GM18505 (cell line): Measurements from ENCODE around the gene EXOC3L1.
A peak's percentile ranks its signal among the peaks of the same experiment; 100 is the strongest.

ENCODE experiments used
- ATAC-seq: cut with Tn5 transposase; IDR thresholded peaks from one replicate; pipeline ENCODE4 v1.9.1; 2021; ENCODE audit not compliant: unreplicated experiment
- POLR2A ChIP-seq: IDR thresholded peaks from 4 replicates; pipeline ENCODE4 v1.6.1; 2011; ENCODE audit warnings: borderline replicate concordance; ENCODE audit not compliant: insufficient read depth, insufficient read length; ENCODE audit errors: extremely low read depth

EXOC3L1 gene

DNA sequence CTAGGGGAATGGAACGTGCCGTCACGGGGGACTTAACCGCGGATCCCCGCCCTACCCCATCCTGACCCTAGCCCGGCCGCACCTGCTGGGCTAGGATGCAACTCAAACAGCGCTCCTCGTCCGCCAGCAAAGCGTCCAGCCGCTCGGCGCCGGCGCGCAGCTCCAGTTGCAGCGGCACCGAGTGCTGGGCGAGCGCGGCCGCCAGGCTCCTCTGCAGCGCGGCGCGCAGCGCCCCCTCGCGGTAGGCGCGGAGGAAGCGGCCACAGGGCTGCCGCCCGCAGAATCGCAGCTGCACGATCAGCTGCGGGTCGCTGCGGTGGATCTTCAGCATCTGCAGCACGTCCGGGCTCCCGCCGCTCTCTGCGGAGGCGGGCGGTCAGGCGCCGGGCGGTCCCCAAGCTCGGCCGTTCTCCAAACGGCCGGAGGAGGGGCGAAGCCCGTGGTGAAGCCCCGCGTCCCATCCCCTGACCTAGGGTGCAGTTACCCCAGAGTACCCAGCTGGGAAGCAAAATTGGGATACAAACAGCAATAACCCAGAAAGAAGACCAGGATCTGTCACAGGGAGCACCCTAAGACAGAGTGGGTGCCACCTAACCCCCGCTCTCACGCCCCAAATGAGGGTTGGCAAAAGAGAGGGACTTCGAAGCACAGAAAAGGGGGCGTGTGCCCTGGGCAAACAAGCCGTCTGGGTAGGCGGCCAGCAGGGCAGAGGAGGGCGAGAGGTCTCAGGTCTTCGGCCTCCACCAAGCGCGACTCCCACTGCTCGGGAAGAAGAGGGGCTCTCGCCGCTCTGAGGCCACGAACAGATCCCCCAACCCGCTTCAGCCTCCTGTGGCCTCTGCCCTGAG is 34.4 kb downstream of the EXOC3L1 start:
- no peak for TF ChIP-seq POLR2A
- ATAC-seq: peak; percentile 23

DNA sequence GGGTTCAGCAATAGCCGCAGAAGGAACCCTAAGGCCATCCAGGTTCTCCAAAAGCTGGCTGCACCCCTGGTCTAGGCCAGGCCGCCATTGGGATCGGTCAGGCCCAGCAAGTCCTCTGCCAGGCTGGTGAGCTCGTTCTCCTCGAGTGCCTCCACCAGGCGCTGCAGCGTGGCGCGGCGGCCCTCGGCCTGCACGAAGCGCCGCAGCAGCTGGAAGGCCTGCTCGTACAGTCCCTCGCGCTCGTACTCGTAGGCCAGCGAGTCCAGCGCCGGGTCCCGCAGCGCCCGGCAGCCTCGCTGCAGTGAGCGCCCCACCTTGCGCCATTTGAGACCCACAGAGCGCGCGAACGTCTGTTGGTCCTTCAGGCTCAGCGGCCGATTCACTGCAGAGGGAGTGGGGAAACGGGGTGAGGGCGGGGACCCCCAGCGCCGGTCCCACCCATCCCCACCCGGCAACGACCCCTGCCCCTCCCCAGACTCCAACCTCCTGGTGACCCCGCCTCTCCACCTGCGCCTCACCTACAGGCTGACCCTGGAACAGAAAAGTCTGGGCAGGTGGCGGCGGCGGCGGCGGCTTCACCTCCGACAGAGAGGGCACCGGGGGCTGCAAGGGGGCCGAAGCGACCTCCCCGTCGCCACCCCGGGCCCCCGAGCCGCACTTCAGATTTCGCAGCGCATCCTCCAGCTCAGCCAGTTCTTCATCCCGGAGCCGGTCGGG is 35.2 kb downstream of the EXOC3L1 start:
- no peak for TF ChIP-seq POLR2A
- no peak for ATAC-seq

DNA sequence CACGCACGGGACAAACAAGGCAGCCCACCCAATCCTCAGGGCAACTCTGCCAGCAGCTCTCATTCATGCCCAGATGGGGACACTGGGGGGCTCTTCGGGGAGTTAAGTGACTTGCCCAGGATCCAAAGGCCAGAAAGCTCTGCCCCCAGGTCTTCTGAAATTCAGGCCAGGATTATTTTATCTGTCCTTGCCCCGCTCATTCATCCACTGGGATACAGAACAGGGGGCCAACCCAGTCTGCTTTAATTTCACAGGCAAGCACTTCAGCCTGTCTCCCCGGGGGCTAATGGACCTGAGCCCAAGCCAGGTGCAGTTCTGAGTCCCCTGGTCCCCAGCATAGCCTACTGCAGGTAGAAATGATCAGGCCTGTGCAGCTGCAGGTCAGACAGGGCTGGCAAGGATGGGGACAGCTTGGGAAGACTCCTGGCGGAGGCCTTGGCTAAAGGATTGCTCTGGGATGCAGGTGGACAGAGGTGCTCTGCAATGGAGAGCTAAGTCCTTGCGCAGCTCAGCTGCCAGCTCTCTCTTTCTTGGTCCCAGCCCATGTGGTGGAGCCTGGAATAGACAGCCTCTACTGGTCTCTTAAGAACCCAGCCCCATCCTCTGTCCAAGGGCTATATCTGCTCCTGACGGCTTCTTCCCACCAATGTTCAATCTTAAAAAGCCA is 38.4 kb downstream of the EXOC3L1 start:
- ATAC-seq: no peak
- no peak for TF ChIP-seq POLR2A

DNA sequence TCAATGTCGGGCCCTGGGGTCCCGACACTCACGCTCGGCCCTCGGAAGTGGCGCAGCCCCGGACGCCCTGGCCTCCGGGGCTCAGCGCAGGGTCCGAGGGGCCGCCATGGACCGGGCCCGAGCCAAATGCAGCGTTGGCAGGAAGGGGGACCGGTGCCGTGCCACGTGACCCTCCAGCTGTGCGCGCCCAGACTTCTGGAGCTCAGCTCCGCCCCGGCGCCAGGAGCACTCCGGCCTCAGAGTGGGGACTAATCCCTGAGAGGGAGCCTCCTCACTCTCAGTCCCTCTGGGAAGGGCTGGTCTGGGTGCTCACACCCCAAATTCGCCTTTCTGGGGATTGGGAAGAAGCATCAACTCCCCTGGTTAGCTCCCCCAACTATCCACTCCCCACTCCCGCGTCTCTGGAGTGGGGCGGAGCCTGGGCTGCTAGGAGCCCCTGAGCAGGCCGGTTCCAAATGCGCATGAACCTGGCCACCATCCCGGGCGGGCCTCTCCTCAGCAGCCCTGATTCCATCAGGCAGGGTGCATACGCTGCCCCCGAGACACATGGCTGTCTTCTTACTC is 39.0 kb downstream of the EXOC3L1 start, which contains the start of gene B3GNT9:
Gene B3GNT9, minus strand, starts transcription at position 166 of the 564 bp plus-strand sequence. CDS start 513 bp downstream, outside the sequence.
- no peak for TF ChIP-seq POLR2A

DNA sequence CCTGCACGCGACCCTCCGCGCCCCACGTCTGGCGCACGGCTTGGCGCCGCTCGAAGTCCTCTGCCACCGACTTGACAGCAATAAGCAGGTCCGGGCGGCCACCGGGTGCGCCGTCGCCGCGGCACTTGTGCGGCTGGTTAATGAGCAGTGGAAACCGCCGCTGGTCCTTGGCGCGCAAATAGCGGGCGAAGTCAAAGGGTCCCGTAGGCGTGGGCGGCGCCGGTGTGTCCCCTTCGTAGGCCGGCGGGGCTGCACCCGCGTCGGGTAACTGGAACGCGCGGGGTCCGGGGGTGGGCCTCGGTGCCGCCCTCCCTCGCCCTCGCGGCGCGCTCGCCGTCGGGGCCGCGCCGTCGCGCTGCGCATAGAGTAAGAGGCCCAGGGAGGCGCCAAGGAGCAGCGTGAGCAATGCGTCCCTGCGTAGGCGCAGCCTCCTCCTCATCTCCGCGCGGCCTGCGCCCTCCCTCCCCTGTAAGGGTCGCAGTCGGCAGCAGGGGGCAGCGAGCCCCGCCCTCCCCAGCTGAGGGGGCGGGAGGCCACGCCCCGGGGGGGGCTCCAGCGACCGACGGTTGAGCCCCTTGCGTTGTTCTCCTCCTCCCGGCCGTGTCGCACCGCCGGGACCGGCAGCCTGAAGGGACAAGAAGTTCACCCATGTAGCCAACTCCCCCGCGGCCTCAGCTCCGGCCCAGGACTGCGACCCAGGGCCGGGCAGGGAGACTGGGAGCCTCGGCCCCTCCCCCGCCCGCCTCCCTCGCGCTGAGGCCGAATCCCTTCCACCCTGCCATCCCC is 39.7 kb downstream of the EXOC3L1 start:
- no peak for ATAC-seq
- TF ChIP-seq POLR2A: no peak

More for the DNA sequence above, 39.0 kb downstream of the EXOC3L1 start, which contains the start of gene B3GNT9:
- no peak for ATAC-seq

DNA sequence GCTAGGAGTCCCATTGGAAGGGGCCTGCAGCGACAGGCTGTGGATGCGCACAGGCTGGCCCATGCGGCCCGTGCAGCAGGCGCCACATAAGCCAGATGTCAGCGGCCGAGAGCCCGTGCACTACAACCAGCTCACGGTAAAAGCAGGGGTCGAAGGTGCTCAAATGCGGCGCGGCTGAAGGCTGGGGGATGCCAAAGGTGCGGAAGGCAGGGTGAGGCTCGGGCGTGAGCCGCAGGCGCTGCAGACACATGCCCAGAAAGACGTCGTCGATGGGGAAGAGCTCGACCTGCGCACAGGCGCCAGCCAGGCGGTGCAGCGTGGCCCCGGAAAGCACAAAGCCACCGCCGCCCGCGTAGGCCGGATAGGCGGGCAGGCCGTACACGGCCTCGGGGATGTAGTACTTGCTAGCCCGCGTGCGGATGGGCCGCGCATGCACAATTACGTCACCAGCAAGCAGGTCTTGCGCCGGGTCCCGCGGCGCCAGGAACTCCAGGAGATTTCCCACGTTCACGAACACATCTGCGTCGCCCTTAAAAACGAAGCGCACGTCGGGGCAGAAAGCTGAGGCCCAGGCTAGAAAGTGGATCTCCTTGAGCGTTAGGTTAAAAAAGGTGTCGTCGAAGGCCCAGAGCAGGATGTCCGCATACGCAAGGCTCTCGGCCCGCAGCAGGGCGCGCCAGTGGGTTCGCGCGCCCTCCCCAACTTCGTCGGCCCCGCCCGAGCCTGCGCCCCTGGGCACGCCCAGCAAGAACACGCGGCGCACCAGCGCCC is 40.5 kb downstream of the EXOC3L1 start:
- no peak for TF ChIP-seq POLR2A
- no peak for ATAC-seq

DNA sequence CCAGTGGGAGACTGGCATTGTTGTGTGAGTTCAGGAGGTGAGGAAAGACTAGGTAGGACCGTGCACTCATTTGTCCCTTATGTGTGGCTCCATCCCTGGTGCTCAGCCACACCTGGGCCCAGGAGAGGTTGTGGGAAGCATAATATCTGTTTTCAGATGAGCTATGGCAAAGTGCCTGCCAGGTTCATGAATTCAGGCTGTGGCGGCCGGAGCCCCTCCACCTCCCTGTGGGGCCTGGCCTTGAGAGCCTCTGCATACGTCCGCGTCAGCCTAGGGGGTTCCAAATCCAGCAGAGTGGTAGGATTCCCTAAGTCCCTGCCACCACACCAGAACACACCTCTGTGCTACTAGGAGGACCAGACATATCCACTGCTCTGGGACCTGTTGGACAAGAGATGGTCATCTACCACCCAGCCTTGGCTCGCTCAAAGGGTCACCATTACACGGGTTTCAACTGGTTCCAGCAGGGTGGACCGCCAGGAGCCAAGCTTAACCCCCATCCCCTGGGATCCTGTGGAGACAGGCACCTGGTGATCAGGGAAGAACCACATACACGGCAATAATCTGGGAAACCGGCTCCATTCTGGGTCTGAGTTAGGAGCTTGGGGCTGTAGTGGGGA is 41.2 kb downstream of the EXOC3L1 start:
- ATAC-seq: no peak
- no peak for TF ChIP-seq POLR2A

DNA sequence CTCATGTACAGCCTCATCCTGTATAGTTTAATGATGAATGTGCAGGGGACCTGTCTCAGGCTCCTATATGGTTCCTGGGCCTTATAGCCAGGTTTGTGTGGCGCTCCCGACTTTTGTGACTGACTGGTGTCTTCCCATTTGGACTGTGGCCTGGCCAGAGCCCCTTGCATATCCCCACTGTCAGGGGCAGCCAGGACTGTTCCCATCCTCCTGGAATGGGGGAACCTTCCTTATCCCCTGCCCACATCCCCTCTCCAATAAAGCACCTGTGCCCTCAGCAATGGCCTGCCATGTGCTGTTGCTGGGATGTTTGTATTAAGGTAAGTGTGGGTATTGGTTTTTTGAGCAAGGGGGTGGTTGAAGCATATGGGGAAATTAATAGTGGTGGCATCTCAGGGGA is 41.7 kb downstream of the EXOC3L1 start:
- no peak for TF ChIP-seq POLR2A
- no peak for ATAC-seq

DNA sequence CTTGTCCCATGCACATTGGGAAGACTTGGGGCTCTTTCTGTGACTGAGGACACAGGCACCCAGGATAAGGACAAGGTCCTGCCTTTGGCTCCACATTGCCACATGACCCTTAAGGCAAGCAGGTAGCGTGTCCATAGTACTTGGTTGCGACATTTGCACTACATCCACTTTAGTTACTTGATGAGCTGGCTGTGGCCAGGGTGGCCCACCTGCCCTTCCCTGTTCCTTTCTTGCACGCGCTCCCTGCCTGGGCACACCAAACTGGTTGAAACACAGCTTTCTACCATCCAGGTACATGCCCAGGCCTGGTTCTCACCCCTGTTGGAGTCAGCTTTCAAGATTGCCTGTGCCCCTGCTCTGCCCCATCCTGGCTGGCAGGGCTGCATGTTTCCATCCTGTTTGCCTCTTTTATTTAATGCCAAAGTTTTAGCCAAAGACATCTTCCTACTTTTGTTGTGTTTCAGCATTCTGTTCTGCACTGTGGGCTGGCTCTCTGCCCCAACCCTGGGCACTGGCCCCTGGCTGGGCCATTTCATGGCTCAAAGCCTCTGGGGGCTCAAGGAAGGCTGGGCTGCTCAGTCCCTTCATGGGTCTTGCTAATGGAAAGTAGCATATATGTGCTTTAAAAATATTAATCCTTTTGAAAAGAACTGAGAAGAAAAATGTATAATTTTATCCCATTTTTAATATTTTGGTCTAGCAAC is 42.3 kb downstream of the EXOC3L1 start:
- no peak for ATAC-seq
- TF ChIP-seq POLR2A: no peak

DNA sequence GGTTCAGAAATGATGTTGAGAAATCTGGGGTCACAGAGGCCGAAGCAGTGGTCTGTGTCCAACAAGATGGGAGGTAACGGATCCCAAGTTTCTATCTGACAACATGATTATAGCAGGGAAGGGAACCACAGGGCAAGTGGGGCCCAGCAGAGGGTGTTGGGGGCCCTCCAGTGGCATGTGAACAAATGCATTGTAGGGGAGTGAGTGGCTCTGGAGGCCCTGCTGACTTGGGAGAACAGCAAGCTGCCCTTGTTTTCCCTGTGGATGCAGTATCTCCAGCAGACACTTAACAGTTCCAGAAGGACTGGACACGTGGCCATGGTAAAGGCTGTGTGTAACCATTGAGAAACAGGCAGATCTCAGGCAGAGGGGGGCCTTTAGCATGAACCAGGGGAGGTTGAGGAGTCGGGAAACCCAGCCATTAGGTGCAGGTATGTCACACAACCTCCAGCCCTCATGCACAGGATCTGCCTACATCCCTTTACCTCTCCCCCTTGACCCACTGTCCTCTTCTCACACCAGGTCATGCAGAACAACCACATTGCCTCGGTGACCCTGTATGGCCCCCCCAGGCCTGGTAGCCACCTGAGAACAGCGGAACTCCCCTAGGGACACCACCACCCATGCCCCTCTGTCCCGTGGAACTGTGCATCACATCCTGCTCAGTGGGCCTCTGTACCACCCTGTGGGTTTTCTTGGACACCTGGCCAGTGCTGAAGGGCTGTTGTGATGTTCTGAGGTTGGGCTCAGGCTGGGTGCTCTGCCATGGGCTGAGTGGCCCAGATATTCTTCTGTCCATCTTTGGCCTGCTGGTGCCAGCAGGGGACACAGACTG is 43.2 kb downstream of the EXOC3L1 start:
- no peak for ATAC-seq
- TF ChIP-seq POLR2A: no peak
